Endodermal cell (in vitro differentiated cells): ENCODE results near the gene LMAN2L. TPM values are rescaled to one million over a fixed set of nuclear protein-coding genes. Genes with fewer than 3 reads are reported as not detected.

Experiments used
- DNase-seq: peaks from one replicate; pipeline ENCODE4 v3.0.0-alpha.2; 2017
- H3K27ac ChIP-seq: 2 replicates; pipeline ENCODE4 v1.5.1; 2013; ENCODE audit warnings: mild to moderate bottlenecking, low read depth, low read length, moderate library complexity
- H3K27me3 ChIP-seq: 2 replicates; pipeline ENCODE4 v1.6.1; 2013; ENCODE audit warnings: mild to moderate bottlenecking, low read length, moderate library complexity; ENCODE audit not compliant: insufficient read depth, control insufficient read depth, poor library complexity, severe bottlenecking
- H3K36me3 ChIP-seq: 2 replicates; pipeline ENCODE4 v1.7.0; 2013; ENCODE audit warnings: mild to moderate bottlenecking, low read length, moderate library complexity; ENCODE audit not compliant: control insufficient read depth, insufficient read depth
- H3K4me1 ChIP-seq: one replicate; pipeline ENCODE4 v1.7.0; 2013; ENCODE audit warnings: low read length; ENCODE audit not compliant: control insufficient read depth, insufficient read depth
- H3K4me3 ChIP-seq: 2 replicates; pipeline ENCODE4 v1.5.1; 2013; ENCODE audit warnings: mild to moderate bottlenecking, low read length, moderate library complexity
- H3K9ac ChIP-seq: 2 replicates; pipeline ENCODE4 v1.6.1; 2013; ENCODE audit warnings: mild to moderate bottlenecking, low read length, moderate library complexity; ENCODE audit not compliant: poor library complexity, severe bottlenecking; ENCODE audit errors: extremely low read depth
- H3K9me3 ChIP-seq: 2 replicates; pipeline ENCODE4 v1.6.1; 2013; ENCODE audit warnings: mild to moderate bottlenecking, low read length, moderate library complexity; ENCODE audit not compliant: control insufficient read depth
- H3K27ac Mint-ChIP-seq: 2 replicates; pipeline ENCODE4 v1.8.0; 2020; ENCODE audit warnings: mixed read lengths
- H3K27me3 Mint-ChIP-seq: 2 replicates; pipeline ENCODE4 v1.8.0; 2021; ENCODE audit warnings: mild to moderate bottlenecking, mixed read lengths; ENCODE audit not compliant: insufficient read depth
- H3K36me3 Mint-ChIP-seq: 2 replicates; pipeline ENCODE4 v1.8.0; 2020; ENCODE audit warnings: low read depth, mixed read lengths
- H3K4me1 Mint-ChIP-seq: 2 replicates; pipeline ENCODE4 v1.8.0; 2020; ENCODE audit warnings: mixed read lengths
- H3K4me3 Mint-ChIP-seq: 2 replicates; pipeline ENCODE4 v1.8.0; 2020; ENCODE audit warnings: mild to moderate bottlenecking, moderate library complexity, mixed read lengths
- H3K9me3 Mint-ChIP-seq: 2 replicates; pipeline ENCODE4 v1.8.0; 2020; ENCODE audit warnings: mild to moderate bottlenecking, mixed read lengths
- WGBS, 2 experiments: methylation state at CpG; one replicate each; pipeline versions ENCODE4 v1.1.5 to v1.1.7; 2013; ENCODE audit warnings: missing lambda C conversion rate in 2 of 2, mixed read lengths in 1 of 2; ENCODE audit not compliant: insufficient coverage in 1 of 2, insufficient read length in 1 of 2; 5-methylcytosine and 5-hydroxymethylcytosine counted together
- total RNA-seq, 2 donors: library from RNA; stranded (reverse); fragmentation: NEBNext Ultra II Directional in 1 of 2; extraction: Animal tissue kit (Norgen Biotek cat#: 25700) in 1 of 2; gene quantifications; 2 replicates in 1 of 2; 3 replicates in 1 of 2; pipeline ENCODE4 v1.2.1, GENCODE V29; 2021
- TF ChIP-seq, protein P1 (sequence below): fragments of 200-600 bp; sonication (generic); conservative IDR thresholded peaks from 2 replicates; pipeline ENCODE4 v1.5.0; 2021; ENCODE audit warnings: antibody characterized with exemption, mild to moderate bottlenecking

The LMAN2L gene
- total RNA-seq, 2 donors from 2014 or later: 24.4 to 30.4 TPM

DNA sequence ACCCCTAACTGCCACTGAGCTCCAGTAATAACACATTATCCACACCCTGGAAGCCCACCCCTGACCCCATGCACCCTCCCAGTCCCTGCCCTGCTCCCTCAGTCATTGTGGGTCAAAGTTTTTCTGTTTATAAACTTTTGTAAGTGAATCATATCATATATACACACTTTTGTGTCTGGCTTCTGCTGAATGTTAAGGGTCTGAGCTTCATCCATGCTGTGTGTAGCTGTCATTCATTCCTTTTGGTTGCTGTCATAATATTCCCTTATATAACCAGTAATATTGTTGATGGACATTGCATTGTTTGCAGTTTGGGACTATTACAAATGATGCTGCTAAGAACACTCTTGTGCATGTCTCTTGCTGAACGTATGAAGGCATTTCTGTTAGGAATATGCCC, 35.3 kb upstream of the LMAN2L start:
- H3K4me3 Mint-ChIP-seq: no peak overlapping the region
- DNase-seq: no peak
- peaks cover 13% of the 10 kb centered on the region for H3K36me3 Mint-ChIP-seq
- H3K4me3 ChIP-seq: no peak overlapping the region
- no peaks in the 10 kb centered on the region for H3K4me1 ChIP-seq
- no peaks in the 10 kb centered on the region for H3K27me3 ChIP-seq
- peaks cover 6% of the 10 kb centered on the region for H3K4me1 Mint-ChIP-seq
- H3K36me3 ChIP-seq: no peaks in the 10 kb centered on the region
- H3K9ac ChIP-seq: no peak overlapping the region
- no peak overlapping the region for H3K27ac Mint-ChIP-seq
- no peaks in the 10 kb centered on the region for H3K27me3 Mint-ChIP-seq
- WGBS, 2 experiments: 33 to 48% methylated on average over 1 of the region's 1 CpG
- TF ChIP-seq, protein P1, sequence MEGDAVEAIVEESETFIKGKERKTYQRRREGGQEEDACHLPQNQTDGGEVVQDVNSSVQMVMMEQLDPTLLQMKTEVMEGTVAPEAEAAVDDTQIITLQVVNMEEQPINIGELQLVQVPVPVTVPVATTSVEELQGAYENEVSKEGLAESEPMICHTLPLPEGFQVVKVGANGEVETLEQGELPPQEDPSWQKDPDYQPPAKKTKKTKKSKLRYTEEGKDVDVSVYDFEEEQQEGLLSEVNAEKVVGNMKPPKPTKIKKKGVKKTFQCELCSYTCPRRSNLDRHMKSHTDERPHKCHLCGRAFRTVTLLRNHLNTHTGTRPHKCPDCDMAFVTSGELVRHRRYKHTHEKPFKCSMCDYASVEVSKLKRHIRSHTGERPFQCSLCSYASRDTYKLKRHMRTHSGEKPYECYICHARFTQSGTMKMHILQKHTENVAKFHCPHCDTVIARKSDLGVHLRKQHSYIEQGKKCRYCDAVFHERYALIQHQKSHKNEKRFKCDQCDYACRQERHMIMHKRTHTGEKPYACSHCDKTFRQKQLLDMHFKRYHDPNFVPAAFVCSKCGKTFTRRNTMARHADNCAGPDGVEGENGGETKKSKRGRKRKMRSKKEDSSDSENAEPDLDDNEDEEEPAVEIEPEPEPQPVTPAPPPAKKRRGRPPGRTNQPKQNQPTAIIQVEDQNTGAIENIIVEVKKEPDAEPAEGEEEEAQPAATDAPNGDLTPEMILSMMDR: no peak
- no peak overlapping the region for H3K27ac ChIP-seq
- H3K9me3 Mint-ChIP-seq: no peaks in the 10 kb centered on the region
- no peaks in the 10 kb centered on the region for H3K9me3 ChIP-seq

DNA sequence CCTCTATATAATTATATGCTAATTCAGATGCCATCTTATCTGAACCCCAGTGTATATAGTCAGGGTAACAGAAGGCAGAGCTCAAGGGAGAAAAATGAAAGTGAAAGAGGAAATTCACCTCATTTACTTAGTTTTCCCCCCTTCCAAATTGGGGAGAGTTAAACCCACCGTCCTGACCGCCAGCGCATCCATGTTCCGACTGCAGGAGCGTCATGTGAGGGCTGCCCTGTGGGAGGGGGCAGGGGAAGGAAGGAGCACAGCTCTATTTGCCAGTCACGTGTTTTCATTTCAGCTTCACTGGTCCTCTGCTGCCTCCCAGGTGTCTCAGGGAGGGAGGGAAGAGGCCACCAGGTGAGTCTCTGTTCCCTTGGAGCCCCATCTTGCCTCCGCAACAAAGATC, 34.1 kb upstream of the LMAN2L start:
- Mint-ChIP-seq H3K4me1 (peaks cover 12% of the 10 kb centered on the region), H3K9me3 (no peaks in the 10 kb centered on the region), H3K27ac (no peak overlapping the region), H3K4me3 (no peak overlapping the region), H3K27me3 (no peaks in the 10 kb centered on the region), H3K36me3 (peaks cover 9% of the 10 kb centered on the region)
- no peaks in the 10 kb centered on the region for H3K9me3 ChIP-seq
- WGBS, 2 experiments: 89 to 100% methylated on average over 4 to 7 of the region's 7 CpGs
- TF ChIP-seq, protein P1: no peak
- H3K4me1 ChIP-seq: no peaks in the 10 kb centered on the region
- no peak overlapping the region for H3K4me3 ChIP-seq
- H3K9ac ChIP-seq: no peak overlapping the region
- no peak overlapping the region for H3K27ac ChIP-seq
- DNase-seq: peak; percentile 59
- no peaks in the 10 kb centered on the region for H3K36me3 ChIP-seq
- H3K27me3 ChIP-seq: no peaks in the 10 kb centered on the region

DNA sequence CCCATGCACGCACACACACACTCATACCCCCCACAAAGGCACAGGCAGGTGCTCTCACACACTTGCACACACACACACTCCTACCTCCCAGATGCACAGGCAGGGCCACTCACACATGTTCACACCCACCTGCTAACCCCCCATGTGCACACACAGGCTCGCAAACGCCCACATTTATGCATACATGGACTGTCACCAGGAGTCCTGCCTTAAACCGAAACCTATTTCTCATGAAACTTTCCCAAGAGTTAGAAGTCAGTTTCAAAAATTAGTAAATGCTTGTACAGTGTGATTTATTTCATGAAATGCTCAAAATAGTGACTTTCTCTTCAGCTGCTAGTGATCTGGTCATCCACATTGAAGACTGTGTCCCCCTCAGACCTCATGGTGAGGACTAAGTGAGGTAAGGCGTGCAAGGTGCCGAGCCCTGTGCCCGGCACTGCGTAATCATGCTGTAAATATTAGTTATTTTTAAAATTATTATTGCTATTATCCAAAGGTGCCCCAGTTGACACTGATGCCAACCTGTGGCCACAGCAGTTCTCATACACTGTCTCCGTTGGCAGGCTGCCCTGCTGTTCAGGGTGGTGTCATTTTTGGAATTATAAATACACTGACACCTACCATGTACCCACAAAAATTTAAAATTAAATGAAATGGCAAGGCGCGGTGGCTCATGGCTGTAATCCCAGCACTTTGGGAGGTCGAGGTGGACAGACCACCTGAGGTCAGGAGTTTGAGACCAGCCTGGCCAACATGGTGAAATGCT, 33.2 kb upstream of the LMAN2L start:
- Histone ChIP-seq H3K9me3 (no peaks in the 10 kb centered on the region), H3K9ac (no peak overlapping the region), H3K4me1 (no peaks in the 10 kb centered on the region), H3K36me3 (no peaks in the 10 kb centered on the region), H3K4me3 (no peak overlapping the region), H3K27me3 (no peaks in the 10 kb centered on the region), H3K27ac (no peak overlapping the region)
- Mint-ChIP-seq H3K27ac (peak overlapping the region; percentile 41), H3K4me3 (no peak overlapping the region), H3K4me1 (peaks cover 15% of the 10 kb centered on the region), H3K27me3 (no peaks in the 10 kb centered on the region), H3K36me3 (peaks cover 15% of the 10 kb centered on the region), H3K9me3 (no peaks in the 10 kb centered on the region)
- TF ChIP-seq, protein P1: no peak
- DNase-seq: no peak
- 93 to 97% methylated on average over 5 to 9 of the region's 12 CpGs for WGBS, 2 experiments
